ENCODE results near the gene CACNA2D3.

GRCh38 chr3:54845011-54845410 lies 722.7 kb downstream of the CACNA2D3 start:
- TF ChIP-seq EZH2phosphoT487 (IDR thresholded peaks at IDR 0.05; ENCODE audit: borderline replicate concordance, low read length) (no peak), EZH2 (IDR thresholded peaks at IDR 0.05; ENCODE audit: low read length, unreplicated experiment) (no peak)
- TF ChIP-seq, protein P1, sequence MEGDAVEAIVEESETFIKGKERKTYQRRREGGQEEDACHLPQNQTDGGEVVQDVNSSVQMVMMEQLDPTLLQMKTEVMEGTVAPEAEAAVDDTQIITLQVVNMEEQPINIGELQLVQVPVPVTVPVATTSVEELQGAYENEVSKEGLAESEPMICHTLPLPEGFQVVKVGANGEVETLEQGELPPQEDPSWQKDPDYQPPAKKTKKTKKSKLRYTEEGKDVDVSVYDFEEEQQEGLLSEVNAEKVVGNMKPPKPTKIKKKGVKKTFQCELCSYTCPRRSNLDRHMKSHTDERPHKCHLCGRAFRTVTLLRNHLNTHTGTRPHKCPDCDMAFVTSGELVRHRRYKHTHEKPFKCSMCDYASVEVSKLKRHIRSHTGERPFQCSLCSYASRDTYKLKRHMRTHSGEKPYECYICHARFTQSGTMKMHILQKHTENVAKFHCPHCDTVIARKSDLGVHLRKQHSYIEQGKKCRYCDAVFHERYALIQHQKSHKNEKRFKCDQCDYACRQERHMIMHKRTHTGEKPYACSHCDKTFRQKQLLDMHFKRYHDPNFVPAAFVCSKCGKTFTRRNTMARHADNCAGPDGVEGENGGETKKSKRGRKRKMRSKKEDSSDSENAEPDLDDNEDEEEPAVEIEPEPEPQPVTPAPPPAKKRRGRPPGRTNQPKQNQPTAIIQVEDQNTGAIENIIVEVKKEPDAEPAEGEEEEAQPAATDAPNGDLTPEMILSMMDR (conservative IDR thresholded peaks at IDR 0.05; ENCODE audit: low read depth, low read length) = no peak
